Bronchial epithelial cell (primary cell): Measurements from ENCODE around the gene PBX1. TPM values are rescaled to one million over a fixed set of nuclear protein-coding genes. Genes with fewer than 3 reads are reported as not detected.

Experiments
- DNase-seq: peaks from one replicate; pipeline ENCODE4 v3.0.0-alpha.2; 2010; ENCODE audit warnings: low read depth
- FAIRE-seq: peaks from 2 replicates; lab custom pipeline; 2011; peaks lifted over from hg19 to GRCh38; lab: Jason Lieb, UNC
- H3K27me3 ChIP-seq: 2 replicates; pipeline ENCODE4 v1.5.1; 2011; ENCODE audit warnings: low read length; ENCODE audit not compliant: control insufficient read depth, insufficient read depth
- H3K36me3 ChIP-seq: 2 replicates; pipeline ENCODE4 v1.5.1; 2011; ENCODE audit warnings: low read length; ENCODE audit not compliant: control insufficient read depth, insufficient read depth
- H3K4me3 ChIP-seq: 2 replicates; pipeline ENCODE4 v1.5.1; 2011; ENCODE audit warnings: mild to moderate bottlenecking, low read depth, low read length, control low read depth
- CTCF ChIP-seq: IDR thresholded peaks from 2 replicates; pipeline ENCODE4 v1.5.1; 2011; ENCODE audit warnings: mild to moderate bottlenecking, moderate library complexity, low read length, control low read depth, inconsistent platforms; ENCODE audit not compliant: insufficient read depth, severe bottlenecking
- total RNA-seq: library from RNA; depleted of rRNA; stranded (reverse); fragments of >200 nt; gene quantifications from 2 replicates; pipeline ENCODE4 v1.2.1, GENCODE V29; 2014

PBX1 gene
- total RNA-seq, 1 donor from 2014 or later = 3.2 TPM

- no peak for TF ChIP-seq CTCF
- Histone ChIP-seq H3K27me3 (no peaks in the 10 kb centered on the region), H3K36me3 (no peaks in the 10 kb centered on the region), H3K4me3 (no peak overlapping the region)
- FAIRE-seq (no peak), DNase-seq (no peak)
These were observed 149.6 kb downstream of the PBX1 start for GRCh38 chr1:164708596-164708995.

GRCh38 chr1:164709126-164709525 is 150.1 kb downstream of the PBX1 start:
- no peak for FAIRE-seq
- no peak for DNase-seq
- Histone ChIP-seq H3K36me3 (no peaks in the 10 kb centered on the region), H3K4me3 (no peak overlapping the region), H3K27me3 (no peaks in the 10 kb centered on the region)
- TF ChIP-seq CTCF = no peak

GRCh38 chr1:164709541-164710278 is 150.7 kb downstream of the PBX1 start:
- DNase-seq (peak; percentile 69), FAIRE-seq (no peak)
- H3K27me3 ChIP-seq = no peaks in the 10 kb centered on the region
- no peaks in the 10 kb centered on the region for H3K36me3 ChIP-seq
- H3K4me3 ChIP-seq = no peak overlapping the region
- no peak for TF ChIP-seq CTCF

GRCh38 chr1:164712131-164713036 is 153.4 kb downstream of the PBX1 start:
- no peaks in the 10 kb centered on the region for H3K27me3 ChIP-seq
- DNase-seq (no peak), FAIRE-seq (no peak)
- no peak for TF ChIP-seq CTCF
- no peak overlapping the region for H3K4me3 ChIP-seq
- H3K36me3 ChIP-seq = no peaks in the 10 kb centered on the region

GRCh38 chr1:164713456-164714207 is 154.6 kb downstream of the PBX1 start:
- Histone ChIP-seq H3K36me3 (no peaks in the 10 kb centered on the region), H3K27me3 (no peaks in the 10 kb centered on the region), H3K4me3 (no peak overlapping the region)
- no peak for TF ChIP-seq CTCF
- FAIRE-seq = no peak
- DNase-seq = no peak
